HG03565 (cell line): Measurements from ENCODE around the gene ZNF446.
"Not testable (repeated sequence)": the region's sequence is repeated elsewhere in the genome, so short reads cannot be mapped to it uniquely, and the experiment has no call there.

ENCODE experiments used
- ATAC-seq: cut with Tn5 transposase; IDR thresholded peaks from one replicate; pipeline ENCODE4 v1.9.1; 2021; ENCODE audit warnings: mild to moderate bottlenecking, moderate library complexity; ENCODE audit not compliant: unreplicated experiment

The ZNF446 gene

GRCh38 chr19:58498316-58499020 is 22.3 kb downstream of the ZNF446 start:
- ATAC-seq: no peak

GRCh38 chr19:58499021-58499927 is 23.1 kb downstream of the ZNF446 start:
- ATAC-seq: peak; percentile 75

- no peak for ATAC-seq
These were observed 24.1 kb downstream of the ZNF446 start for GRCh38 chr19:58500242-58500641.

GRCh38 chr19:58507602-58508223 is 31.6 kb downstream of the ZNF446 start:
- not testable (repeated sequence) for ATAC-seq

GRCh38 chr19:58509731-58510083 is 33.6 kb downstream of the ZNF446 start:
- ATAC-seq: no peak

GRCh38 chr19:58510084-58510862 is 34.1 kb downstream of the ZNF446 start:
- no peak for ATAC-seq

- no peak for ATAC-seq
These were observed 35.4 kb downstream of the ZNF446 start, which contains the start of gene SLC27A5 for GRCh38 chr19:58511353-58512208. Gene SLC27A5, minus strand, starts transcription at chr19:58511992. Its CDS starts 37 bp downstream, at chr19:58511955.

- no peak for ATAC-seq
These were observed 37.1 kb downstream of the ZNF446 start for GRCh38 chr19:58513213-58513693.

GRCh38 chr19:58513694-58514563 is 37.8 kb downstream of the ZNF446 start:
- peak; percentile 69 for ATAC-seq

GRCh38 chr19:58514564-58515022 is 38.4 kb downstream of the ZNF446 start:
- no peak for ATAC-seq

- no peak for ATAC-seq
These were observed 39.1 kb downstream of the ZNF446 start for GRCh38 chr19:58515259-58515658.

GRCh38 chr19:58516246-58516836 is 40.2 kb downstream of the ZNF446 start:
- no peak for ATAC-seq

- no peak for ATAC-seq
These were observed 41.0 kb downstream of the ZNF446 start for GRCh38 chr19:58516964-58517833.

GRCh38 chr19:58518256-58519086 is 42.3 kb downstream of the ZNF446 start:
- ATAC-seq: no peak

- peak; percentile 0 for ATAC-seq
These were observed 42.9 kb downstream of the ZNF446 start for GRCh38 chr19:58519087-58519354.

GRCh38 chr19:58519355-58520256 is 43.5 kb downstream of the ZNF446 start, which contains the start of gene ZBTB45:
Gene ZBTB45, minus strand, starts transcription at chr19:58519810. Its CDS starts 2,137 bp downstream, at chr19:58517673.
- ATAC-seq: peak; percentile 76
